CD14-positive monocyte (primary cell): ENCODE data around the gene HNRNPUL1. TPM values are rescaled to one million over a fixed set of nuclear protein-coding genes. Genes with fewer than 3 reads are reported as not detected.

Experiments used
- DNase-seq, 3 donors: peaks; one replicate each; pipeline ENCODE4 v3.0.0-alpha.2; 2011 to 2022
- H2AFZ ChIP-seq: 2 replicates; pipeline ENCODE4 v1.6.0; 2012; ENCODE audit warnings: mild to moderate bottlenecking, low read depth, low read length, inconsistent platforms; ENCODE audit not compliant: insufficient read depth, poor library complexity, severe bottlenecking
- H3K27ac ChIP-seq, 2 donors: 1 replicate in 1 of 2; 2 replicates in 1 of 2; pipeline ENCODE4 v1.5.1; 2012 to 2013; ENCODE audit warnings: low read length in 2 of 2, control low read depth in 1 of 2, inconsistent platforms in 1 of 2, low read depth in 1 of 2, mild to moderate bottlenecking in 1 of 2
- H3K27me3 ChIP-seq, 2 donors: one replicate each; pipeline versions ENCODE4 v1.6.0 to v1.6.1; 2011 to 2013; ENCODE audit warnings: low read length in 2 of 2; ENCODE audit not compliant: control insufficient read depth in 2 of 2, insufficient read depth in 2 of 2
- H3K36me3 ChIP-seq, 2 donors: replicated peaks in 1 of 2; 1 replicate in 1 of 2; 2 replicates in 1 of 2; pipeline versions ENCODE4 v1.5.1 to v1.6.1; 2012 to 2013; ENCODE audit warnings: low read length in 2 of 2, control low read depth in 1 of 2, inconsistent platforms in 1 of 2, mild to moderate bottlenecking in 1 of 2; ENCODE audit not compliant: insufficient read depth in 2 of 2, control insufficient read depth in 1 of 2
- H3K4me1 ChIP-seq, 2 donors: 1 replicate in 1 of 2; 2 replicates in 1 of 2; pipeline versions ENCODE4 v1.5.1 to v1.6.1; 2012 to 2013; ENCODE audit warnings: low read length in 2 of 2, control low read depth in 1 of 2, inconsistent platforms in 1 of 2, mild to moderate bottlenecking in 1 of 2, moderate library complexity in 1 of 2; ENCODE audit not compliant: insufficient read depth in 2 of 2, control insufficient read depth in 1 of 2
- H3K4me2 ChIP-seq: replicated peaks from 2 replicates; pipeline ENCODE3; 2012; ENCODE audit warnings: low read length, moderate library complexity, mild to moderate bottlenecking; ENCODE audit not compliant: poor library complexity, severe bottlenecking; ENCODE audit errors: extremely low read depth
- H3K4me3 ChIP-seq, 3 experiments: fragments of 200-600 bp in 1 of 3; sonication (generic) in 1 of 3; replicated peaks in 1 of 3; 1 replicate in 2 of 3; 2 replicates in 1 of 3; pipeline ENCODE4 v1.5.1; 2011 to 2013; ENCODE audit warnings: low read length in 3 of 3, mild to moderate bottlenecking in 3 of 3, control low read depth in 2 of 3, low read depth in 2 of 3, inconsistent platforms in 1 of 3, moderate library complexity in 1 of 3
- H3K79me2 ChIP-seq: 2 replicates; pipeline ENCODE4 v1.6.0; 2012; ENCODE audit warnings: mild to moderate bottlenecking, control low read depth, inconsistent platforms, low read length, moderate library complexity; ENCODE audit not compliant: insufficient read depth
- H3K9ac ChIP-seq: 2 replicates; pipeline ENCODE4 v1.6.0; 2017; ENCODE audit warnings: low read length, mild to moderate bottlenecking; ENCODE audit not compliant: insufficient read depth, poor library complexity, severe bottlenecking
- H3K9me3 ChIP-seq, 2 donors: replicated peaks in 1 of 2; 1 replicate in 1 of 2; 2 replicates in 1 of 2; pipeline versions ENCODE4 v1.5.1 to v1.6.1; 2012 to 2013; ENCODE audit warnings: low read length in 2 of 2, control low read depth in 1 of 2; ENCODE audit not compliant: control insufficient read depth in 1 of 2, insufficient read depth in 1 of 2
- H4K20me1 ChIP-seq: 2 replicates; pipeline ENCODE4 v1.6.0; 2012; ENCODE audit warnings: mild to moderate bottlenecking, low read length, control low read depth, moderate library complexity; ENCODE audit not compliant: insufficient read depth
- H3K27ac Mint-ChIP-seq, 7 donors: one replicate each; pipeline ENCODE4 v1.8.0; 2020; ENCODE audit warnings: mild to moderate bottlenecking in 7 of 7, mixed read lengths in 7 of 7, moderate library complexity in 6 of 7, inconsistent platforms in 2 of 7
- H3K27me3 Mint-ChIP-seq, 3 donors: one replicate each; pipeline ENCODE4 v1.8.0; 2021 to 2022; ENCODE audit warnings: low read depth in 3 of 3, mild to moderate bottlenecking in 3 of 3, mixed read lengths in 3 of 3, moderate library complexity in 3 of 3, inconsistent platforms in 1 of 3
- H3K36me3 Mint-ChIP-seq, 2 donors: one replicate each; pipeline ENCODE4 v1.8.0; 2020; ENCODE audit warnings: mixed read lengths in 2 of 2, inconsistent platforms in 1 of 2, mild to moderate bottlenecking in 1 of 2
- H3K4me1 Mint-ChIP-seq: one replicate; pipeline ENCODE4 v1.8.0; 2020; ENCODE audit warnings: mild to moderate bottlenecking, mixed read lengths
- H3K4me3 Mint-ChIP-seq, 2 donors: one replicate each; pipeline ENCODE4 v1.8.0; 2020; ENCODE audit warnings: mild to moderate bottlenecking in 2 of 2, mixed read lengths in 2 of 2, moderate library complexity in 1 of 2
- H3K9me3 Mint-ChIP-seq, 7 donors: one replicate each; pipeline ENCODE4 v1.8.0; 2020 to 2022; ENCODE audit warnings: mixed read lengths in 7 of 7, mild to moderate bottlenecking in 6 of 7, moderate library complexity in 6 of 7, inconsistent platforms in 2 of 7
- CTCF ChIP-seq: fragments of 200-600 bp; IDR thresholded peaks from one replicate; pipeline ENCODE4 v1.8.0; 2022; ENCODE audit warnings: antibody characterized with exemption, mild to moderate bottlenecking
- WGBS: methylation state at CpG from one replicate; pipeline ENCODE4 v1.1.5; 2013; ENCODE audit warnings: missing lambda C conversion rate; ENCODE audit not compliant: insufficient coverage; 5-methylcytosine and 5-hydroxymethylcytosine counted together
- intact Hi-C, 2 donors: fragments of 100-400 bp; cut with micrococcal nuclease; formaldehyde crosslinking; loops; one replicate each; pipeline versions ENCODE4 v1.15.0 to v1.15.1; 2023
- polyA plus RNA-seq, 3 donors: library from polyadenylated mRNA; depleted of rRNA in 1 of 3; unstranded in 2 of 3; stranded (reverse) in 1 of 3; fragments of 300-500 nt in 2 of 3; fragments of >200 nt in 1 of 3; fragmentation: Illumina TruSeq in 2 of 3; gene quantifications; 1 replicate in 2 of 3; 2 replicates in 1 of 3; pipeline ENCODE4 v1.2.3, GENCODE V29; 2012 to 2021

HNRNPUL1 gene
- polyA plus RNA-seq, 3 donors = 22.6 to 55.3 (median 30.3) TPM

- H3K27ac Mint-ChIP-seq = no peak overlapping the region
- Histone ChIP-seq H3K27me3 (no peaks in the 10 kb centered on the region), H3K4me1 (no peaks in the 10 kb centered on the region), H3K9me3 (no peaks in the 10 kb centered on the region), H3K27ac (no peak overlapping the region), H4K20me1 (no peaks in the 10 kb centered on the region), H3K36me3 (no peaks in the 10 kb centered on the region), H2AFZ (no peak overlapping the region), H3K4me3 (no peak overlapping the region), H3K9ac (no peak overlapping the region), H3K4me2 (no peak overlapping the region), H3K79me2 (no peaks in the 10 kb centered on the region)
- no peaks in the 10 kb centered on the region for H3K36me3 Mint-ChIP-seq
- H3K27me3 Mint-ChIP-seq = peaks cover 0 to 6% (median 0%) of the 10 kb centered on the region in 3 donors
- no peak for DNase-seq
- no peak overlapping the region for H3K4me3 Mint-ChIP-seq
- no peak for TF ChIP-seq CTCF
- WGBS = 92% methylated on average over 2 of the region's 5 CpGs
- peaks cover 0 to 3% (median 0%) of the 10 kb centered on the region in 7 donors for H3K9me3 Mint-ChIP-seq
- H3K4me1 Mint-ChIP-seq = no peaks in the 10 kb centered on the region
- intact Hi-C loops = no loop called here
Observed at GRCh38 chr19:41241859-41242258, 22.3 kb upstream of the HNRNPUL1 start.

GRCh38 chr19:41244117-41244516 is 20.1 kb upstream of the HNRNPUL1 start:
- no peak overlapping the region for H3K27ac Mint-ChIP-seq
- Histone ChIP-seq H3K27ac (no peak overlapping the region), H3K9ac (no peak overlapping the region), H3K9me3 (no peaks in the 10 kb centered on the region), H3K36me3 (no peaks in the 10 kb centered on the region), H4K20me1 (no peaks in the 10 kb centered on the region), H3K4me3 (no peak overlapping the region), H3K4me2 (no peak overlapping the region), H3K79me2 (no peaks in the 10 kb centered on the region), H3K27me3 (no peaks in the 10 kb centered on the region), H2AFZ (no peak overlapping the region), H3K4me1 (no peaks in the 10 kb centered on the region)
- WGBS = no CpG with 5 or more reads among the region's 4 CpGs
- TF ChIP-seq CTCF = no peak
- H3K9me3 Mint-ChIP-seq = peaks cover 0 to 3% (median 0%) of the 10 kb centered on the region in 7 donors
- intact Hi-C loops = no loop called here
- no peaks in the 10 kb centered on the region for H3K4me1 Mint-ChIP-seq
- peaks cover 0 to 5% (median 3%) of the 10 kb centered on the region in 3 donors for H3K27me3 Mint-ChIP-seq
- no peak for DNase-seq
- no peaks in the 10 kb centered on the region for H3K36me3 Mint-ChIP-seq
- H3K4me3 Mint-ChIP-seq = no peak overlapping the region
